Coronary artery (tissue), 2 donors: ENCODE data around the gene GUCD1.
"Not testable (repeated sequence)": the region's sequence is repeated elsewhere in the genome, so short reads cannot be mapped to it uniquely, and the experiment has no call there.

ENCODE experiments used
- DNase-seq: peaks from one replicate; pipeline ENCODE4 v3.0.0-alpha.2; 2017; ENCODE audit warnings: low spot score
- H3K27ac ChIP-seq, 2 donors: fragments of 200-600 bp; sonication (generic); one replicate each; pipeline ENCODE4 v1.5.1; 2016 to 2019
- H3K4me3 ChIP-seq: fragments of 200-600 bp; sonication (generic); 2 replicates; pipeline ENCODE4 v1.5.1; 2016; ENCODE audit warnings: mild to moderate bottlenecking, moderate library complexity
- TF ChIP-seq, protein P1 (sequence below): fragments of 200-600 bp; sonication (generic); IDR thresholded peaks from one replicate; pipeline ENCODE4 v1.5.1; 2019; ENCODE audit warnings: antibody characterized with exemption

The GUCD1 gene

DNA sequence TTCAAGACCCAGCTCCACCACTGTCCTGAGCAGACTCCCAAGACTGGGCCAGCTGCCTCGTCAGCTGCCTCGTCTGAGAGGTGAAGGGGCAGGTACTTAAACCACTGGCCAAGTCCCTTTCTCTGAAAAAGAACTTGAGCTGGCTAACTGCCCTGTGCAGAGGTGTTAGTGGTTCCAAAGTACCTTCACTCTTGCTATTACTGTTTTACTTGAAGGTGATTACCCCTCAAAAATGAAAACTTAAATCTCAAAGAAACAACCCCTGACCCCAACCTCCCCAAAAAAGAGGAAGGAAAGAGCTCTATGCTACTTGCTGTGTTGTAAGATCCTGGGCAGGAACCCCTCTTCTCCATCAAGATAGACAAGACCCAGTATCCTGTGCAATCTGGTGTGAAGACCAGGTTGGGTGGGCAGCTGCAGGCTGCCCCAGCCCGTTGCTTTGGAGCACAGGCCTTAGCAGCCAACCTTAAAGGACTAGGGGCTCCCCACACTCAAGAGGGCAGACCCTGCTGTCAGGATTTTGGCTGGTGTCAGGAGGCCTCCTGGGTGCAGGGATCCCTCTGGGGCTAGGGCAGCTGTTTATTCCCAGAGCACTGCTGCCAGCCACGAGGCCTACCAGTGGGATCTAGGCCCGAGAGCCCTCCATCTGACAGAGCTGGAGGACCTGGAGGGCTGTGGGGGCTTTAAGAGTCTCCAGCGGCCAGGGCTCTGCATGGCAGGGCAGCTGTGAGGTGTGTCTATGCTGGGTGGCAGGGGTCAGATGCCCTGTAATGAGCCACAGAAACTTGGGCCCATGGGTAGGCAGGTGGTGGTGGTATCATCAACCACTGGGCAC lies 13.0 kb downstream of the GUCD1 start:
- no peak overlapping the region for H3K4me3 ChIP-seq
- H3K27ac ChIP-seq = peak overlapping the region in 1 of 2 donors; percentile 63
- DNase-seq = no peak
- TF ChIP-seq, protein P1, sequence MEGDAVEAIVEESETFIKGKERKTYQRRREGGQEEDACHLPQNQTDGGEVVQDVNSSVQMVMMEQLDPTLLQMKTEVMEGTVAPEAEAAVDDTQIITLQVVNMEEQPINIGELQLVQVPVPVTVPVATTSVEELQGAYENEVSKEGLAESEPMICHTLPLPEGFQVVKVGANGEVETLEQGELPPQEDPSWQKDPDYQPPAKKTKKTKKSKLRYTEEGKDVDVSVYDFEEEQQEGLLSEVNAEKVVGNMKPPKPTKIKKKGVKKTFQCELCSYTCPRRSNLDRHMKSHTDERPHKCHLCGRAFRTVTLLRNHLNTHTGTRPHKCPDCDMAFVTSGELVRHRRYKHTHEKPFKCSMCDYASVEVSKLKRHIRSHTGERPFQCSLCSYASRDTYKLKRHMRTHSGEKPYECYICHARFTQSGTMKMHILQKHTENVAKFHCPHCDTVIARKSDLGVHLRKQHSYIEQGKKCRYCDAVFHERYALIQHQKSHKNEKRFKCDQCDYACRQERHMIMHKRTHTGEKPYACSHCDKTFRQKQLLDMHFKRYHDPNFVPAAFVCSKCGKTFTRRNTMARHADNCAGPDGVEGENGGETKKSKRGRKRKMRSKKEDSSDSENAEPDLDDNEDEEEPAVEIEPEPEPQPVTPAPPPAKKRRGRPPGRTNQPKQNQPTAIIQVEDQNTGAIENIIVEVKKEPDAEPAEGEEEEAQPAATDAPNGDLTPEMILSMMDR = no peak

- DNase-seq = no peak
- H3K27ac ChIP-seq = no peak overlapping the region
- TF ChIP-seq, protein P1 = no peak
Observed at GRCh38 chr22:24540470-24540869, 14.5 kb downstream of the GUCD1 start.

DNA sequence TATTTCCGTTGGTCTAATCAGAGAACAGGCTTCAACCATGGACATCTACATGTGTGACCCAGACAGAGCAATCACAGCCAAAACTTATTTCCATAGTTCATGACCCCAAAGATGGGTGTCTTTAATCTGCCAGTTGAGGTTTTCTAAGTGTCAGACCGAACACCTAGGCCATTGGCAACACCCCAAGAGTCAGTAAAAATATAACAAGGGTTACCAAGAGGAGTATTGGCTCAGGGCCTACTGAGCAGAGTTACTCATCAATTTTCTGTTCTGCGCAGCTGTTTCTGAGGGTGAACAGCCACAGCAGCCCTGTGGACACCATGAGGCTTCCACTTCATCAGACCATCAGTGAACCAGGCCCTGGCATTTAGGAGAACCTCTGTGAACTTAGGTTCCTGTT lies 18.8 kb downstream of the GUCD1 start:
- no peak overlapping the region for H3K27ac ChIP-seq
- TF ChIP-seq, protein P1 = no peak
- H3K4me3 ChIP-seq = no peak overlapping the region
- no peak for DNase-seq

More at GRCh38 chr22:24540470-24540869, 14.5 kb downstream of the GUCD1 start:
- H3K4me3 ChIP-seq = no peak overlapping the region

DNA sequence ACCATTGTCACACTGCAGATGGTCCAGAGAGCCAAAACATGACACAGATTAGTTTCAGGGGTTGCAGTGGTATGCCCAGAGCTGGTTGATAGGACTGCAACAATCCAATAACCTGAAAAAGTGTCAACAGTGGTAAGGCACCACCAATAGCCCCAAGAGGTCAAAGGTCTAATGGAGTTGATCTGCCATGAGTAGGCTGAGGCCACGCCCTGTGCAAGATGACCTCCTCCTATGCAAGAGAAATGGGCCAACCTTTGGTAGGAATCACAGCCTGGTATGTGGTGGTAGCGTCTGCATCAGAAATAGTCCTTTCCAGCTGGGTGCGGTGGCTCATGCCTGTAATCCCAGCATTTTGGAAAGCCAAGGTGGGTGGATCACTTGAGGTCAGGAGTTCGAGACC lies 19.6 kb downstream of the GUCD1 start:
- Histone ChIP-seq H3K27ac (no peak overlapping the region), H3K4me3 (no peak overlapping the region)
- TF ChIP-seq, protein P1 = no peak
- no peak for DNase-seq

GRCh38 chr22:24532075-24532474 lies 22.9 kb downstream of the GUCD1 start:
- no peak overlapping the region for H3K27ac ChIP-seq
- DNase-seq = no peak

GRCh38 chr22:24530968-24531367 lies 24.0 kb downstream of the GUCD1 start:
- not testable (repeated sequence) for H3K4me3 ChIP-seq, DNase-seq, H3K27ac ChIP-seq

More at GRCh38 chr22:24532075-24532474, 22.9 kb downstream of the GUCD1 start:
- TF ChIP-seq, protein P1 = no peak
- H3K4me3 ChIP-seq = no peak overlapping the region

- no peak overlapping the region for H3K27ac ChIP-seq
- H3K4me3 ChIP-seq = no peak overlapping the region
- TF ChIP-seq, protein P1 = no peak
- DNase-seq = no peak
Observed at GRCh38 chr22:24529898-24530297, 25.0 kb downstream of the GUCD1 start.
